Thyroid gland (tissue), 4 donors: ENCODE data around the gene CDC42SE2. TPM values are rescaled to one million over a fixed set of nuclear protein-coding genes. Genes with fewer than 3 reads are reported as not detected.

Source experiments
- DNase-seq, 2 donors: peaks; one replicate each; pipeline ENCODE4 v3.0.0-alpha.2; 2019
- H3K27ac ChIP-seq, 3 donors: fragments of 200-600 bp; sonication (generic); 1 replicate in 2 of 3; 2 replicates in 1 of 3; pipeline ENCODE4 v1.5.1; 2016 to 2019; ENCODE audit warnings: mild to moderate bottlenecking in 1 of 3, moderate library complexity in 1 of 3
- H3K27me3 ChIP-seq: fragments of 200-600 bp; sonication (generic); one replicate; pipeline ENCODE4 v1.5.1; 2019
- H3K36me3 ChIP-seq, 2 donors: fragments of 200-600 bp; sonication (generic); one replicate each; pipeline ENCODE4 v1.5.1; 2016 to 2019
- H3K4me1 ChIP-seq, 2 donors: fragments of 200-600 bp; sonication (generic); one replicate each; pipeline ENCODE4 v1.5.1; 2017 to 2019
- H3K4me3 ChIP-seq, 3 donors: fragments of 200-600 bp; sonication (generic); replicated peaks in 1 of 3; 1 replicate in 2 of 3; 2 replicates in 1 of 3; pipeline ENCODE4 v1.5.1; 2016; ENCODE audit warnings: mild to moderate bottlenecking in 1 of 3
- H3K9me3 ChIP-seq: fragments of 200-600 bp; sonication (generic); one replicate; pipeline ENCODE4 v1.5.1; 2017
- POLR2A ChIP-seq, 2 donors: fragments of 450-650 bp; IDR thresholded peaks; one replicate each; pipeline ENCODE4 v1.6.1; 2017; ENCODE audit warnings: antibody characterized with exemption in 2 of 2, mild to moderate bottlenecking in 2 of 2, moderate library complexity in 1 of 2
- WGBS, 2 donors: methylation state at CpG; one replicate each; pipeline ENCODE4 v1.1.5; 2017; 5-methylcytosine and 5-hydroxymethylcytosine counted together
- intact Hi-C: fragments of 100-400 bp; cut with DNase I; formaldehyde crosslinking; loops from one replicate; pipeline ENCODE4 v1.15.1; 2023
- total RNA-seq, 4 donors: library from RNA; depleted of rRNA; stranded (reverse); fragments of >200 nt; gene quantifications; one replicate each; pipeline ENCODE4 v1.2.3, GENCODE V29; 2016
- TF ChIP-seq, protein P1 (sequence below), 6 experiments: fragments of 200-600 bp in 3 of 6; fragments of 450-650 bp in 3 of 6; sonication (generic) in 3 of 6; IDR thresholded peaks; one replicate each; pipeline ENCODE4 v1.5.1; 2016 to 2019; ENCODE audit warnings: antibody characterized with exemption in 6 of 6, mild to moderate bottlenecking in 2 of 6, inconsistent platforms in 1 of 6, moderate library complexity in 1 of 6

CDC42SE2 gene, protein sequence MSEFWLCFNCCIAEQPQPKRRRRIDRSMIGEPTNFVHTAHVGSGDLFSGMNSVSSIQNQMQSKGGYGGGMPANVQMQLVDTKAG
- 10 to 100 TPM; 74.9 to 92.5 (median 83.8) TPM for total RNA-seq

DNA sequence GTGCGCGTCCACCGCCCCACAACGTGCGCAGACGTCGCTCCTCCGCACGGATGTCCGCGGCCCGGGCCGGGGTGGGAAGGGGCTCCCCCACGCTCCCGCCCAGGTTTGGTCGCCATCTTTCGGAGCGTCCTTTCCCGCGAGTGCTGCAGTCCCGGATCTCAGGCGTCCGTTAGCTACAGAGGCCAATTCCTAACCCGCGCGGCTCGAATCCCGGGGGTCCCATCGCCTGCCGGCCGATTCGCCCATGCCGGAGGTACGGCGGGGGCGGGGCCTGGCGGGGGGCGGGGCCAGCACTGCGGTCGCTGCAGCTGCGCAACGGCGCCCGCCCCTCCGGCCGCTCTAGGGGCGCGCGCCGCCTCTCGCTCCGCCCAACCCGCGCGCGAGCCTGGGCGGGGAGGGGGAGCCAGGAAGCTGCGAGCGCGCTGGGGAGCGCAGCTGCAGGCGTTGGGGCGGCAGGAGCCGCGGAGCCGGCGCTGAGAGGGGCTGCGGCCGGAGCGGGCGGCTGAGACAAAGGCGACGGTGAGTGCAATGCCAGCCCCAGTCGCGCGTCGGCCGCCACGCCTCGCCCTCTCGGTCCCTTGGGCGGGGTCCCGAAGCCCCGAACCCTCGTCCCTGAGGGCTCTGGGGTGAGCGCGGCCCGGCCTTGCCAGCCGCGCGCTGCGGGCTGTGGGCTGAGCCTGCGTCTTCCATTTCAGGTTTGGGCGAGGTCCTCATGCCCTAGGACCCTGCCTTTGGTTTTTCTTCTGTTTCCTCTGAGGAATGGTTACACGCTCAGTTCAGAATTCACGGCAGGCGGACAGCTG lies at the start of gene CDC42SE2:
Gene CDC42SE2 (plus strand): TSS at position 406 of the 803 bp plus-strand sequence. CDS start 95,441 bp downstream, outside the sequence.
- intact Hi-C loops = no loop called here
- H3K9me3 ChIP-seq = no peaks in the 10 kb centered on the region
- peak; percentile 93 to 99 for TF ChIP-seq POLR2A (IDR thresholded peaks at IDR 0.05)
- TF ChIP-seq, protein P1, sequence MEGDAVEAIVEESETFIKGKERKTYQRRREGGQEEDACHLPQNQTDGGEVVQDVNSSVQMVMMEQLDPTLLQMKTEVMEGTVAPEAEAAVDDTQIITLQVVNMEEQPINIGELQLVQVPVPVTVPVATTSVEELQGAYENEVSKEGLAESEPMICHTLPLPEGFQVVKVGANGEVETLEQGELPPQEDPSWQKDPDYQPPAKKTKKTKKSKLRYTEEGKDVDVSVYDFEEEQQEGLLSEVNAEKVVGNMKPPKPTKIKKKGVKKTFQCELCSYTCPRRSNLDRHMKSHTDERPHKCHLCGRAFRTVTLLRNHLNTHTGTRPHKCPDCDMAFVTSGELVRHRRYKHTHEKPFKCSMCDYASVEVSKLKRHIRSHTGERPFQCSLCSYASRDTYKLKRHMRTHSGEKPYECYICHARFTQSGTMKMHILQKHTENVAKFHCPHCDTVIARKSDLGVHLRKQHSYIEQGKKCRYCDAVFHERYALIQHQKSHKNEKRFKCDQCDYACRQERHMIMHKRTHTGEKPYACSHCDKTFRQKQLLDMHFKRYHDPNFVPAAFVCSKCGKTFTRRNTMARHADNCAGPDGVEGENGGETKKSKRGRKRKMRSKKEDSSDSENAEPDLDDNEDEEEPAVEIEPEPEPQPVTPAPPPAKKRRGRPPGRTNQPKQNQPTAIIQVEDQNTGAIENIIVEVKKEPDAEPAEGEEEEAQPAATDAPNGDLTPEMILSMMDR (IDR thresholded peaks at IDR 0.05) = no peak
- no peaks in the 10 kb centered on the region for H3K27me3 ChIP-seq
- 0% methylated on average over 25 to 27 of the region's 97 CpGs for whole genome bisulfite sequencing, 2 donors
- peak; percentile 85 to 86 for DNase-seq
- H3K4me3 ChIP-seq = peak within 1 kb of the TSS; percentile 90 to 99 (median 97)
- no peaks in the 10 kb centered on the region for H3K36me3 ChIP-seq
- peaks cover 6 to 19% of the 10 kb centered on the region in 2 donors for H3K4me1 ChIP-seq
- peak within 1 kb of the TSS; percentile 87 to 95 (median 91) for H3K27ac ChIP-seq

- H3K4me1 ChIP-seq = peaks cover 0 to 3% of the 10 kb centered on the region in 2 donors
- H3K36me3 ChIP-seq = no peaks in the 10 kb centered on the region
- H3K9me3 ChIP-seq = no peaks in the 10 kb centered on the region
- WGBS, 2 donors = 83% methylated on average over 3 of the region's 3 CpGs
- intact Hi-C loops = no loop called here
- DNase-seq = no peak
- no peaks in the 10 kb centered on the region for H3K27me3 ChIP-seq
- no peak overlapping the region for H3K4me3 ChIP-seq
- no peak for TF ChIP-seq POLR2A (IDR thresholded peaks at IDR 0.05)
- TF ChIP-seq, protein P1 (IDR thresholded peaks at IDR 0.05) = no peak
- no peak overlapping the region for H3K27ac ChIP-seq
Measured at GRCh38 chr5:131214609-131215227, 49.1 kb upstream of the CDC42SE2 start.

- Histone ChIP-seq H3K36me3 (no peaks in the 10 kb centered on the region), H3K27ac (no peak overlapping the region), H3K9me3 (no peaks in the 10 kb centered on the region), H3K4me1 (no peaks in the 10 kb centered on the region), H3K27me3 (no peaks in the 10 kb centered on the region), H3K4me3 (no peak overlapping the region)
- TF ChIP-seq POLR2A (IDR thresholded peaks at IDR 0.05) = no peak
- TF ChIP-seq, protein P1 (IDR thresholded peaks at IDR 0.05) = no peak
- DNase-seq = no peak
- intact Hi-C loops = no loop called here
- WGBS, 2 donors = 95 to 96% methylated on average over 4 of the region's 4 CpGs
Measured at GRCh38 chr5:131217791-131218190, 46.1 kb upstream of the CDC42SE2 start.

DNA sequence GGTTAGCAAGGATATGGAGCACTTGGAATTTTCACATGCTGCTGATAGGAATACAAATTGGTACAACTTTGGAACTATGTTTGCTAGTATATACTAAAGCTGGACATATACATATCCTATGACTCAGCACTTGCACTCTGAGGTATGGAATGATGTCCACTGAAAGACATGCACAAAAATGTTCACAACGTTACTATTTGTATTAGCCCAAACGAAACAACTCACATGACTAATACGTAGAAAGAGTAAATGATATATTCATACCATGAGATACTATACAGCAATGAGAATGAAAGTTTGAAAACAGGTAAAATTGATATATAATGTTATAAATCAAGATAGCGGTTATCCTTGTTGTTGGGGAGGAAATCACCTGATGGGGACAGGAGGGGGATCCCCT lies 45.5 kb upstream of the CDC42SE2 start:
- no peaks in the 10 kb centered on the region for H3K36me3 ChIP-seq
- WGBS, 2 donors = 86 to 88% methylated on average over 4 of the region's 4 CpGs
- no peak overlapping the region for H3K4me3 ChIP-seq
- intact Hi-C loops = no loop called here
- H3K4me1 ChIP-seq = no peaks in the 10 kb centered on the region
- no peak overlapping the region for H3K27ac ChIP-seq
- TF ChIP-seq, protein P1 (IDR thresholded peaks at IDR 0.05) = no peak
- TF ChIP-seq POLR2A (IDR thresholded peaks at IDR 0.05) = no peak
- no peaks in the 10 kb centered on the region for H3K9me3 ChIP-seq
- H3K27me3 ChIP-seq = no peaks in the 10 kb centered on the region
- DNase-seq = no peak

- Histone ChIP-seq H3K36me3 (no peaks in the 10 kb centered on the region), H3K9me3 (no peaks in the 10 kb centered on the region), H3K4me3 (no peak overlapping the region), H3K4me1 (no peaks in the 10 kb centered on the region), H3K27me3 (no peaks in the 10 kb centered on the region), H3K27ac (no peak overlapping the region)
- WGBS, 2 donors = 89 to 92% methylated on average over 7 of the region's 7 CpGs
- no peak for DNase-seq
- intact Hi-C loops = no loop called here
- TF ChIP-seq, protein P1 (IDR thresholded peaks at IDR 0.05) = no peak
- no peak for TF ChIP-seq POLR2A (IDR thresholded peaks at IDR 0.05)
Measured at GRCh38 chr5:131220566-131220965, 43.3 kb upstream of the CDC42SE2 start.
